NCI-H69 (cell line): ENCODE results near the gene ZNF714.

Experiments
- DNase-seq: peaks from one replicate; lab custom pipeline; 2025; lab: John Stamatoyannopoulos, UW

Gene ZNF714

GRCh38 chr19:21082011-21082975, at the start of gene ZNF714:
Gene ZNF714, plus strand, starts transcription at chr19:21082203. Its CDS starts 16,066 bp downstream, at chr19:21098269.
- DNase-seq: peak; percentile 94

GRCh38 chr19:21045028-21045427, 37.0 kb upstream of the ZNF714 start:
- DNase-seq: no peak

- no peak for DNase-seq
Measured at GRCh38 chr19:21046489-21046888, 35.5 kb upstream of the ZNF714 start.

- DNase-seq: no peak
Measured at GRCh38 chr19:21047716-21048115, 34.3 kb upstream of the ZNF714 start.

GRCh38 chr19:21052902-21053301, 29.1 kb upstream of the ZNF714 start:
- DNase-seq: no peak

- no peak for DNase-seq
Measured at GRCh38 chr19:21065336-21065735, 16.7 kb upstream of the ZNF714 start.

- peak; percentile 52 for DNase-seq
Measured at GRCh38 chr19:21084343-21084742, 2.3 kb downstream of the ZNF714 start.

GRCh38 chr19:21087871-21088270, 5.9 kb downstream of the ZNF714 start:
- DNase-seq: no peak

- no peak for DNase-seq
Measured at GRCh38 chr19:21092109-21092508, 10.1 kb downstream of the ZNF714 start.

GRCh38 chr19:21094347-21095025, 12.5 kb downstream of the ZNF714 start:
- DNase-seq: no peak

- DNase-seq: no peak
Measured at GRCh38 chr19:21098291-21098690, 16.3 kb downstream of the ZNF714 start.

GRCh38 chr19:21101521-21102242, 19.7 kb downstream of the ZNF714 start:
- DNase-seq: no peak

GRCh38 chr19:21109116-21109515, 27.1 kb downstream of the ZNF714 start:
- no peak for DNase-seq

GRCh38 chr19:21110183-21110582, 28.2 kb downstream of the ZNF714 start:
- DNase-seq: peak; percentile 34

- DNase-seq: no peak
Measured at GRCh38 chr19:21115430-21115829, 33.4 kb downstream of the ZNF714 start.

- no peak for DNase-seq
Measured at GRCh38 chr19:21117041-21117907, 35.3 kb downstream of the ZNF714 start.

- DNase-seq: no peak
Measured at GRCh38 chr19:21126078-21126477, 44.1 kb downstream of the ZNF714 start.

- no peak for DNase-seq
Measured at GRCh38 chr19:21127001-21127400, 45.0 kb downstream of the ZNF714 start.

GRCh38 chr19:21127898-21128297, 45.9 kb downstream of the ZNF714 start:
- DNase-seq: no peak

GRCh38 chr19:21128901-21129698, 47.1 kb downstream of the ZNF714 start:
- DNase-seq: no peak
